ENCODE measurements around the gene PLXNA2. TPM values are rescaled to one million over a fixed set of nuclear protein-coding genes. Genes with fewer than 3 reads are reported as not detected.
A peak's percentile ranks its signal among the peaks of the same experiment; 100 is the strongest.

The PLXNA2 gene
- total and polyA plus RNA-seq, 7 donors, result 2.4 to 16.1 (median 6.4) TPM

GRCh38 chr1:208233978-208234377, 10.2 kb downstream of the PLXNA2 start:
- Histone ChIP-seq H3K27me3 (no peaks in the 10 kb centered on the region), H3K27ac (peak overlapping the region; percentile 70 to 78 (median 76)), H3K4me1 (peaks cover 0 to 83% (median 79%) of the 10 kb centered on the region in 4 donors), H3K9me3 (no peaks in the 10 kb centered on the region), H3K36me3 (no peaks in the 10 kb centered on the region), H3K4me3 (no peak overlapping the region)
- intact Hi-C loops (cut with DNase I), result loop anchor here (10.0 kb wide), 2 partner anchors 409 to 1539 kb away; no protein-coding TSS in a partner anchor
- no peak for DNase-seq
- 13 to 43% methylated on average over 3 of the region's 3 CpGs for WGBS, 2 donors
- TF ChIP-seq, protein P1, sequence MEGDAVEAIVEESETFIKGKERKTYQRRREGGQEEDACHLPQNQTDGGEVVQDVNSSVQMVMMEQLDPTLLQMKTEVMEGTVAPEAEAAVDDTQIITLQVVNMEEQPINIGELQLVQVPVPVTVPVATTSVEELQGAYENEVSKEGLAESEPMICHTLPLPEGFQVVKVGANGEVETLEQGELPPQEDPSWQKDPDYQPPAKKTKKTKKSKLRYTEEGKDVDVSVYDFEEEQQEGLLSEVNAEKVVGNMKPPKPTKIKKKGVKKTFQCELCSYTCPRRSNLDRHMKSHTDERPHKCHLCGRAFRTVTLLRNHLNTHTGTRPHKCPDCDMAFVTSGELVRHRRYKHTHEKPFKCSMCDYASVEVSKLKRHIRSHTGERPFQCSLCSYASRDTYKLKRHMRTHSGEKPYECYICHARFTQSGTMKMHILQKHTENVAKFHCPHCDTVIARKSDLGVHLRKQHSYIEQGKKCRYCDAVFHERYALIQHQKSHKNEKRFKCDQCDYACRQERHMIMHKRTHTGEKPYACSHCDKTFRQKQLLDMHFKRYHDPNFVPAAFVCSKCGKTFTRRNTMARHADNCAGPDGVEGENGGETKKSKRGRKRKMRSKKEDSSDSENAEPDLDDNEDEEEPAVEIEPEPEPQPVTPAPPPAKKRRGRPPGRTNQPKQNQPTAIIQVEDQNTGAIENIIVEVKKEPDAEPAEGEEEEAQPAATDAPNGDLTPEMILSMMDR (IDR thresholded peaks at IDR 0.05), result no peak
- TF ChIP-seq POLR2AphosphoS5 (IDR thresholded peaks at IDR 0.05), result no peak
- TF ChIP-seq POLR2A (IDR thresholded peaks at IDR 0.05), result no peak
- TF ChIP-seq EP300 (IDR thresholded peaks at IDR 0.05), result no peak

DNA sequence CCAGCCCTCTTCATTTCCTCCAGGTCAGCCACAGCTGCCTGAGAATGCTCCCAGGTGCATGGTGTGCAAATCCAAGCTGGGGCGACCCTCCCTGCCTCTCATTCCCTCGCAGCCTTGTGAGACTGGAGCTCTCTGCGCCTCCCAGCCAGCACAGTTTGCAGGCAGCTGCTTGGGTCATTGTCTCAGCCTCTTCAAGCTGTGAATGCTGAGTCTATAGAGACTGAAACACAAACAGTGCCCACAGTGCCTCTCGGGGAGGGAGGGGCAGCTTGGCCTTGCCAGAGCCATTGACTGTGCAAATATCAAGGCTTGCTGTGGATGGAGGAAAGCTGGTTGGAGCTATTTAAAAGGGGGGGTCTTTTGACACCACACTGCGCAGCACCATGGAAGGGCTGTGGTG, 10.6 kb downstream of the PLXNA2 start:
- Histone ChIP-seq H3K36me3 (no peaks in the 10 kb centered on the region), H3K27ac (peak overlapping the region; percentile 70 to 78 (median 76)), H3K4me1 (peaks cover 0 to 80% (median 75%) of the 10 kb centered on the region in 4 donors), H3K27me3 (no peaks in the 10 kb centered on the region), H3K9me3 (no peaks in the 10 kb centered on the region), H3K4me3 (no peak overlapping the region)
- no peak for TF ChIP-seq EP300 (IDR thresholded peaks at IDR 0.05)
- TF ChIP-seq, protein P1 (IDR thresholded peaks at IDR 0.05), result no peak
- peak in 2 of 4 donors; percentile 17 to 55 for TF ChIP-seq POLR2AphosphoS5 (IDR thresholded peaks at IDR 0.05)
- TF ChIP-seq POLR2A (IDR thresholded peaks at IDR 0.05), result no peak
- DNase-seq, result no peak
- WGBS, 2 donors, result 15 to 64% methylated on average over 5 of the region's 5 CpGs
- intact Hi-C loops (cut with DNase I), result loop anchor here (10.0 kb wide), 2 partner anchors 409 to 1539 kb away; no protein-coding TSS in a partner anchor

GRCh38 chr1:208232662-208233038, 11.5 kb downstream of the PLXNA2 start:
- no peaks in the 10 kb centered on the region for H3K27me3 ChIP-seq
- no peak for DNase-seq
- H3K4me3 ChIP-seq, result no peak overlapping the region
- WGBS, 2 donors, result 92 to 94% methylated on average over 3 of the region's 3 CpGs
- H3K27ac ChIP-seq, result peak overlapping the region; percentile 70 to 78 (median 76)
- H3K36me3 ChIP-seq, result no peaks in the 10 kb centered on the region
- TF ChIP-seq, protein P1 (IDR thresholded peaks at IDR 0.05), result no peak
- TF ChIP-seq POLR2A (IDR thresholded peaks at IDR 0.05), result no peak
- no peak for TF ChIP-seq EP300 (IDR thresholded peaks at IDR 0.05)
- TF ChIP-seq POLR2AphosphoS5 (IDR thresholded peaks at IDR 0.05), result no peak
- H3K4me1 ChIP-seq, result peaks cover 0 to 84% (median 83%) of the 10 kb centered on the region in 4 donors
- H3K9me3 ChIP-seq, result no peaks in the 10 kb centered on the region
- intact Hi-C loops (cut with DNase I), result loop anchor here (10.0 kb wide), 2 partner anchors 408 to 1538 kb away; no protein-coding TSS in a partner anchor

DNA sequence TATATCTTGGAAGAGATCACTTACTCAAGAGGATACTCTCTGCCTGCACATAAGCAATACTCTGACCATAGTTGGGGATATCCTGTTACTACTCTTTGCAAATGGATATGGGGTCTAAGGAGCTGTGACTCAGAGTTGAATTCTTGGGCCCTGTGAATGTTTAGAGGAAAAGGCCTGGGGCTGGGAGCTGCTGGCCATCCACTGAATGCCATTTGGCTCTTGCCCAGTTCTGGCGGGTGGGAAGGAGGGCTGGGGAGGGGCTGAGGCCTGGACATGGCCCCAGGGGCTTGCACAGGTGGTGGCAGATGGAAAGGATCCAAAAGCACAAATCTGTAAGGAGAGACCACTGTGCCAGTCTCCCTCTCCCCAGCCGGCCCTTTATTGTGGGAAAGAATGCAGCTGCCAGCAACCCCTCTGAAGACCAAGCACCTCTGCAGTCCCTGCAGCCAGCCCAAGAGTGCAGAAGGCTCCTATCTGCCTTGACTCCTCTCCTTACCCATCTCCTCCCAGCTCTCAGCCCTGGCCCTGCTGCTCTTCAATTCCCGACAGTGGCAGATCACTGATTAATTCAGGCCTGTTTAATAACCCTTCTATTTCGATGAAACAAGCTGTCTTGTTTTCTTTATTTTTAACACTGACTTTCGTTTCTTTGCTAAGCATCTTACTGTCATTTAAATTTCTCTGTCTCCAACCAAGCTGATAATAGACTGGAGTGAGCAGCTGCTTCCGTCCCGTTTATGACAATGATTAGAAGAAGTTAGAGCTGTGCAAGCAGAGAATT, 12.1 kb downstream of the PLXNA2 start:
- TF ChIP-seq POLR2AphosphoS5 (IDR thresholded peaks at IDR 0.05), result no peak
- TF ChIP-seq EP300 (IDR thresholded peaks at IDR 0.05), result no peak
- TF ChIP-seq POLR2A (IDR thresholded peaks at IDR 0.05), result no peak
- TF ChIP-seq, protein P1 (IDR thresholded peaks at IDR 0.05), result no peak
- DNase-seq, result no peak
- intact Hi-C loops (cut with DNase I), result loop anchor here (10.0 kb wide), 2 partner anchors 407 to 1537 kb away; no protein-coding TSS in a partner anchor
- WGBS, 2 donors, result 58 to 68% methylated on average over 7 of the region's 7 CpGs
- Histone ChIP-seq H3K36me3 (no peaks in the 10 kb centered on the region), H3K27me3 (no peaks in the 10 kb centered on the region), H3K4me1 (peaks cover 0 to 88% (median 88%) of the 10 kb centered on the region in 4 donors), H3K9me3 (no peaks in the 10 kb centered on the region), H3K4me3 (no peak overlapping the region), H3K27ac (peak overlapping the region; percentile 70 to 78 (median 76))
